OCI-LY7 (cell line): ENCODE results near the gene COPS3. TPM values are rescaled to one million over a fixed set of nuclear protein-coding genes. Genes with fewer than 3 reads are reported as not detected.

ENCODE experiments used
- BruUV-seq: library from RNA; stranded (reverse); fragments of 400-500 nt; replicated peaks from 2 replicates; lab custom pipeline; 2021; lab: Mats Ljungman, UMichigan
- CTCF ChIA-PET: fragments of 300-600 bp; sonication (Branson Sonifier 250); formaldehyde crosslinking; loops from one replicate; lab custom pipeline; 2022; ENCODE audit warnings: antibody characterized with exemption; ENCODE audit not compliant: unreplicated experiment; lab: Charles Lee
- POLR2A ChIA-PET: fragments of 300-600 bp; sonication (Branson Sonifier 250); formaldehyde crosslinking; loops from one replicate; lab custom pipeline; 2022; ENCODE audit warnings: antibody characterized with exemption; lab: Charles Lee
- DNase-seq: peaks from one replicate; pipeline ENCODE4 v3.0.0-alpha.2; 2015; ENCODE audit warnings: low spot score
- H2AFZ ChIP-seq: fragments of 200-600 bp; sonication (generic), shearing (Covaris generic); 2 replicates; pipeline ENCODE4 v1.6.1; 2014; ENCODE audit warnings: mild to moderate bottlenecking, antibody characterized with exemption, low read length, moderate library complexity
- H3K27ac ChIP-seq: fragments of 200-600 bp; sonication (generic); 2 replicates; pipeline ENCODE4 v1.5.1; 2014; ENCODE audit warnings: mixed run types, low read depth, mild to moderate bottlenecking, moderate library complexity, low read length, inconsistent platforms; ENCODE audit not compliant: poor library complexity, severe bottlenecking
- H3K36me3 ChIP-seq: fragments of 200-600 bp; sonication (generic); 2 replicates; pipeline ENCODE4 v1.6.1; 2014; ENCODE audit warnings: mild to moderate bottlenecking, antibody characterized with exemption, low read length, moderate library complexity, mixed read lengths; ENCODE audit not compliant: insufficient read depth
- H3K4me1 ChIP-seq: fragments of 200-600 bp; sonication (generic); 2 replicates; pipeline ENCODE4 v1.5.1; 2014; ENCODE audit warnings: mild to moderate bottlenecking, low read length; ENCODE audit not compliant: insufficient read depth, poor library complexity, severe bottlenecking
- H3K4me2 ChIP-seq: fragments of 200-600 bp; sonication (generic); 2 replicates; pipeline ENCODE4 v1.6.1; 2014; ENCODE audit warnings: mild to moderate bottlenecking, low read length
- H3K4me3 ChIP-seq: fragments of 200-600 bp; sonication (generic); 2 replicates; pipeline ENCODE4 v1.5.1; 2014; ENCODE audit warnings: mild to moderate bottlenecking, low read depth, low read length; ENCODE audit not compliant: poor library complexity, severe bottlenecking
- H3K79me2 ChIP-seq: fragments of 200-600 bp; sonication (generic); 2 replicates; pipeline ENCODE4 v1.6.1; 2016; ENCODE audit warnings: low read depth, mild to moderate bottlenecking, low read length, moderate library complexity, mixed read lengths; ENCODE audit not compliant: insufficient read depth
- H3K9me2 ChIP-seq: fragments of 200-600 bp; sonication (generic); 2 replicates; pipeline ENCODE4 v1.6.1; 2016; ENCODE audit warnings: mild to moderate bottlenecking, low read length, mixed read lengths; ENCODE audit not compliant: insufficient read depth
- H3K9me3 ChIP-seq: fragments of 200-600 bp; sonication (generic); 2 replicates; pipeline ENCODE4 v1.6.1; 2014; ENCODE audit warnings: mild to moderate bottlenecking, mixed run types, low read length, mixed read lengths
- H4K20me1 ChIP-seq: fragments of 200-600 bp; sonication (generic); 2 replicates; pipeline ENCODE4 v1.6.1; 2014; ENCODE audit warnings: mild to moderate bottlenecking, antibody characterized with exemption, low read length, moderate library complexity, mixed read lengths; ENCODE audit not compliant: insufficient read depth
- CTCF ChIP-seq: fragments of 200-600 bp; sonication (generic); conservative IDR thresholded peaks from 2 replicates; pipeline ENCODE4 v1.5.1; 2014; ENCODE audit warnings: mild to moderate bottlenecking, antibody characterized with exemption, low read length, moderate library complexity, mixed read lengths
- EZH2phosphoT487 ChIP-seq: fragments of 200-600 bp; sonication (generic); IDR thresholded peaks from 2 replicates; pipeline ENCODE4 v1.6.1; 2018; ENCODE audit warnings: low read depth, borderline replicate concordance, mild to moderate bottlenecking, mixed run types, antibody characterized with exemption, low read length, moderate library complexity, mixed read lengths
- intact Hi-C: fragments of 100-400 bp; cut with micrococcal nuclease; formaldehyde crosslinking; loops from one replicate; pipeline ENCODE4 v1.10.0; 2022; ENCODE audit not compliant: unreplicated experiment
- total RNA-seq, 2 experiments: library from RNA; depleted of rRNA in 1 of 2; stranded (reverse); fragments of >200 nt in 1 of 2; shearing (Covaris generic) in 1 of 2; gene quantifications; 2 replicates each; pipeline ENCODE4 v1.2.3, GENCODE V29; 2014 to 2022

The COPS3 gene
- total RNA-seq, 2 experiments from 2014 or later: 83.9 to 113 TPM

- Histone ChIP-seq H3K9me3 (no peaks in the 10 kb centered on the region), H3K79me2 (no peaks in the 10 kb centered on the region), H4K20me1 (no peaks in the 10 kb centered on the region), H3K27ac (no peak overlapping the region), H3K4me3 (no peak overlapping the region), H2AFZ (no peak overlapping the region), H3K4me2 (no peak overlapping the region), H3K9me2 (no peaks in the 10 kb centered on the region), H3K36me3 (peaks cover 72% of the 10 kb centered on the region), H3K4me1 (no peaks in the 10 kb centered on the region)
- no TSS peak for BruUV-seq
- TF ChIP-seq CTCF (no peak), EZH2phosphoT487 (no peak)
- POLR2A ChIA-PET: no interaction called here
- CTCF ChIA-PET: no interaction called here
- intact Hi-C loops: no loop called here
- no peak for DNase-seq
Observed at GRCh38 chr17:17246879-17247278, 34.2 kb downstream of the COPS3 start.

GRCh38 chr17:17243163-17243562, 37.9 kb downstream of the COPS3 start:
- Histone ChIP-seq H3K36me3 (peaks cover 35% of the 10 kb centered on the region), H3K79me2 (no peaks in the 10 kb centered on the region), H3K27ac (no peak overlapping the region), H3K4me3 (no peak overlapping the region), H4K20me1 (no peaks in the 10 kb centered on the region), H3K9me3 (no peaks in the 10 kb centered on the region), H3K4me1 (peaks cover 6% of the 10 kb centered on the region), H3K9me2 (no peaks in the 10 kb centered on the region), H2AFZ (no peak overlapping the region), H3K4me2 (no peak overlapping the region)
- DNase-seq: no peak
- intact Hi-C loops: no loop called here
- ChIA-PET POLR2A (no interaction called here), CTCF (no interaction called here)
- TF ChIP-seq EZH2phosphoT487 (no peak), CTCF (no peak)
- no TSS peak for BruUV-seq

GRCh38 chr17:17242246-17242645, 38.8 kb downstream of the COPS3 start:
- TF ChIP-seq EZH2phosphoT487: no peak
- TF ChIP-seq CTCF: no peak
- DNase-seq: no peak
- Histone ChIP-seq H3K4me2 (no peak overlapping the region), H3K79me2 (no peaks in the 10 kb centered on the region), H3K9me3 (no peaks in the 10 kb centered on the region), H4K20me1 (no peaks in the 10 kb centered on the region), H3K4me1 (peaks cover 8% of the 10 kb centered on the region), H3K4me3 (no peak overlapping the region), H2AFZ (no peak overlapping the region), H3K27ac (no peak overlapping the region), H3K36me3 (peaks cover 26% of the 10 kb centered on the region), H3K9me2 (no peaks in the 10 kb centered on the region)
- BruUV-seq: no TSS peak
- ChIA-PET POLR2A (no interaction called here), CTCF (no interaction called here)
- intact Hi-C loops: no loop called here
